ENCODE data around the gene MISP. TPM values are rescaled to one million over a fixed set of nuclear protein-coding genes. Genes with fewer than 3 reads are reported as not detected.

MISP gene
- total and polyA plus RNA-seq, 10 of the 15 experiments (the other 5 are each of a cell fraction or from before 2014, with no cell fraction given) = not detected

- H2AFZ ChIP-seq (ENCODE audit: control insufficient read depth, low read depth, low read length) = no peak overlapping the region
- no peak for DNase-seq (ENCODE audit: low read depth, low spot score)
- FAIRE-seq = no peak
- H3K9ac ChIP-seq (ENCODE audit: control insufficient read depth, insufficient read depth, low read length) = no peak overlapping the region
- intact Hi-C loops (cut with micrococcal nuclease; ENCODE audit: unreplicated experiment) = no loop called here
- SMC1A ChIA-PET (ENCODE audit: uncharacterized antibody, unreplicated experiment) = no interaction called here
- RAD21 ChIA-PET (ENCODE audit: unreplicated experiment) = no interaction called here
- no peaks in the 10 kb centered on the region for H3K4me1 ChIP-seq (ENCODE audit: control insufficient read depth, insufficient read depth, low read length)
- BruUV-seq (replicated peaks) = no TSS peak
- in situ Hi-C loops (cut with MboI) = no loop called here
- 83% methylated on average over 6 of the region's 6 CpGs for WGBS (ENCODE audit: insufficient coverage, insufficient replicate concordance, low lambda C conversion rate, missing lambda C conversion rate)
- H3K79me2 ChIP-seq (ENCODE audit: control insufficient read depth, insufficient read depth, low read length) = no peaks in the 10 kb centered on the region
- no peak for ATAC-seq
- POLR2A ChIA-PET = no interaction called here
- H3K9me3 ChIP-seq (replicated peaks; ENCODE audit: control insufficient read depth, insufficient read depth, low read length) = no peaks in the 10 kb centered on the region; the same call in 2 of the 3 replicates
- TF ChIP-seq IKZF2 (IDR thresholded peaks at IDR 0.05) (no peak), NFYB (IDR thresholded peaks at IDR 0.05; ENCODE audit: insufficient read depth, low read depth, low read length) (no peak), ZNF687 (IDR thresholded peaks at IDR 0.05) (no peak), SP1 (IDR thresholded peaks at IDR 0.05; ENCODE audit: low read depth, low read length) (no peak), ZBTB11 (CRISPR knock-in tag; IDR thresholded peaks at IDR 0.05) (no peak), BACH1 (IDR thresholded peaks at IDR 0.05; ENCODE audit: borderline replicate concordance) (no peak), NFIC (IDR thresholded peaks at IDR 0.05; ENCODE audit: low read depth, low read length) (no peak), ZNF274 (IDR thresholded peaks at IDR 0.05; ENCODE audit: insufficient read depth, insufficient read length) (no peak), SMAD5 (IDR thresholded peaks at IDR 0.05; ENCODE audit: low read depth) (no peak), SIN3A (IDR thresholded peaks at IDR 0.05; ENCODE audit: low read depth, low read length) (no peak)
- no peak overlapping the region for H3K27ac ChIP-seq (ENCODE audit: control insufficient read depth, insufficient read depth)
- no peak overlapping the region for H3K4me3 ChIP-seq
- no peaks in the 10 kb centered on the region for H3K27me3 ChIP-seq (replicated peaks in 1 of 2; ENCODE audit: control insufficient read depth in 2 of 2, insufficient read depth in 2 of 2, low read length in 1 of 2)
- H3K4me2 ChIP-seq (ENCODE audit: control insufficient read depth, insufficient read depth) = no peak overlapping the region
- no peaks in the 10 kb centered on the region for H4K20me1 ChIP-seq (ENCODE audit: control insufficient read depth, insufficient read depth)
- H3K36me3 ChIP-seq (ENCODE audit: control insufficient read depth in 2 of 2, insufficient read depth in 2 of 2, low read length in 1 of 2) = no peaks in the 10 kb centered on the region
- CTCF ChIA-PET = no interaction called here
Measured at GRCh38 chr19:763869-764268, 13.0 kb downstream of the MISP start.

All from GM12878 (cell line).